HG03175 (cell line): Measurements from ENCODE around the gene XXYLT1.

Source experiments
- ATAC-seq: cut with Tn5 transposase; IDR thresholded peaks from one replicate; pipeline ENCODE4 v1.9.1; 2021; ENCODE audit warnings: mild to moderate bottlenecking, moderate library complexity; ENCODE audit not compliant: unreplicated experiment

XXYLT1 gene

DNA sequence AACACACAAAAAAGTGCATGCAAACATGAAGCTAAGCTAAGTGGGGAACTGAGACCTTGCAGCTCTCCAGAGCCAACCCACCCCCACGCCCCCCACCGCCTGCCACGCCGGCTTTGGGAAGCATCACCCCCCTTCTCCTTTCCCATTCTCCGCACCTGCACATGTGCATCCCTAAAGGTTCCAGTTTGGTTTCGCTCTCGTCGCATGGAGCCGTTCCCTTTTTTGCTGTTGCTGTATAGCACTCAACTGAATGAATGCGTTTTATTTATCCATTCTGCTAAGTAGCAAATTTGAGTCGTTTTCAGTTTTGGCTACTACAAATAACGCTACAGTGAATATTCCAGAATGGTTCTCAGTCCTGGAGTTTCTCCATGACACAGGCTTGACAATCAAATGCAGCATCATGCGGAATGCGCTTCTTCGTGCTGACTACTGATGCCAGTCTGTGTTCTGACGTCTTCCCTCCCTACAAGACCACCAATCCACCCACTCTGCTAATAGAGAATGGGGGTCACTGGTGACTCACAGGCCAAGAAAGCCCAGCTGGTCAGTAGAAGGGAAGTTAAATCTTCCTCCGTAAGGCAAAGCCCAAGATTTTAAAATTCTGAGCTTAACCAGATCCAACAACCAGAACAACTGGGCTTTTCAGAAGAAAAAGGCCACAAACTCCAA lies 115.3 kb downstream of the XXYLT1 start:
- no peak for ATAC-seq

- no peak for ATAC-seq
Measured at GRCh38 chr3:195154793-195155535, 116.0 kb downstream of the XXYLT1 start.

GRCh38 chr3:195154111-195154791 lies 116.7 kb downstream of the XXYLT1 start:
- no peak for ATAC-seq

- ATAC-seq: no peak
Measured at GRCh38 chr3:195153653-195154052, 117.3 kb downstream of the XXYLT1 start.

DNA sequence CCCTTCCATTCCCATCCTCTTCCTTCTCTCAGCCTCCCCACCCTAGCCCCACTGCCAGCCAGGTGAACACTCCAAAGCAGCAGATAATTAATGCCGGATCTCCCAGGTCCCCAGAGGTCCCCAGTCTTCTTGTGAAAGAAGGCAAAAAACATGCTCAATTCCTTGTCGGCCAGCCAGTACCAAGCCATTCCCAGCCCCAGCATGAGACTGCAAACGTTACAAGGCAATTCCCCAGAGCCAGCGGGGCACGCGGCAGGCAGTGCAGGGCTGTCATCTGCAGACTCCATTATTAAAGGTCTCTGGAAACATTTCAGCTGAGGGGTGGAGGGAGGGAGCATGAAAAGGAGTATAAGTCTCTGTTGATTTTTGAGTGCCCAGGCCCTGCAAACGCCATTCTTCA lies 117.8 kb downstream of the XXYLT1 start:
- no peak for ATAC-seq

DNA sequence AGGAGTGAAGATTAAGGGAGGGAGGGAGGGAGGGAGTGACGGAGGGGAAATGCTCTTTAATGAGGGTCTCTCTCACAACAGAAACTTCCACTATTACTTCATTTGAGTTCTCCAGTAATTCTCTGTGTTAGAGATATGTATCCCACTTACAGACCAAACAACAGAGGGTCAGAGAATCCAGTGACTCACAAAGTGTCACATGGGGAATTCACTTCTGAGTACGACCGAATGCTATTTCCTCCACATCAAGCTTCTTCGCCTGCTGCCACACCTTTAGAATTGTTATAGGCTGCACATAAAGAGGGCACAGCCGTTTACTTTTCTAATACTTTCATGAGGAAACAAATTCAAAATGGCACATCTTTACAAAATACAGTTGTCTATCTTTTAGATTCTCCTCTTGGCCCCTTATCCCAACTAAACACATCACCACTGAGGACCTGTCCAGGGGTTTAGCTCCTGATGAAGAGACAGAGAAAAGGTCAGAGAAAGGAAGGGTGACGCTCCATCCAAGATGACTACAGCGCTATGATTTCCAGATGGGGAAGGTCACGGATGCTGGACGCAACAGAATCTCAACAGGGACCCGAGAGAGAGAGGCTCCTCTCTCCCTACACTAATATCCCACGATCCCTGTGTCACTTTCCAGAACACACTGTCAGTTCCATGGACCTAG lies 119.0 kb downstream of the XXYLT1 start:
- no peak for ATAC-seq

DNA sequence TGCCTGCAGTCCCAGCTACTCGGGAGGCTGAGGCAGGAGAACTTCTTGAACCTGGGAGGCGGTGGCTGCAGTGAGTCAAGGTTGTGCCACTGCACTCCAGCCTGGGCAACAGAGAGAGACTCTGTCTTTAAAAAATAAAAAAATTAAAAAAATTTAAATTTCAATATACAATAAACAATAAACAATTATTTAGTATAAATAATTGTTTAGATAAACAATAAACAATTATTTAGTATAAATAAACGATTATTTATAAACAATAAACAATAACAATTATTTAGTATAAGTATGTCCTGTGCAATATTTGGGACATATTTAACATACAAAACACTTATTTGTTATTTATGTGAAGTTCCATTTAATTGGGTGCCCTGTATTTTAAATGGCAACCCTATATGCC lies 119.6 kb downstream of the XXYLT1 start:
- ATAC-seq: no peak

- ATAC-seq: no peak
Measured at GRCh38 chr3:195150181-195151118, 120.5 kb downstream of the XXYLT1 start.

DNA sequence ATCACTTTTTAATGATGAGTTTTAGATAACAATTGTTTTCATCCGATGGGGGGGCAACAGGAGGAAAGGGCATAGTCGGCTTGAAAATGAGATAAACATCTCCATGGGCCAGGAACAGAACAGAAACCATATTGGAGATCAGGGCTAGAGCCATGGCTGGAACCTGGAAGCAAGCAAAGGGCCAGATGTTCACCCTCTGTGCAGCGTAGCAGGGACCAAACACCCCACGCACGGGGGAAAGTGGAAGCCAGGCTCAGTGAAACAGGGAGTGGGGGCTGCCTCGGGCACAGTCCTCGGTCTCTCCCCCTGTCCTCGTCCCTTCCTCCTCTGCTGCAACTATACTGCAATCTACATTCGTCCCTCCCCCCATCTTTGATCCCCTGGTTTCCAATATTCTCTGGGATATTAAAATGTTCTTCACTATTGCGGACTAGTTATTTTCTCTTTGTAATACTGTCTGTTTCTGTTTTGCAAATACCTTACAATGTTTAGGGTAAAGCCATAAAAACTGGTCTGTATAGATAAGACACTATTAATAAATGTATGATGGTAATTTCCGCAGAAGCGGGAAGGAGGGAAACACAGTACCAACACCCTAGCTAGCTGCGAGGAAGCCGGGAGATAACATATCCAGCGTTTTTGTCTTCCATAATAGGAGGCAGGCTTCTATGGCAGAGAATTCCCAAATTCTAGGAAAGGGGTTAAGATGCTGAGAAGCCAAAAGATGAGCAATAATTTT lies 121.5 kb downstream of the XXYLT1 start:
- ATAC-seq: no peak

- no peak for ATAC-seq
Measured at GRCh38 chr3:195148549-195148948, 122.4 kb downstream of the XXYLT1 start.

DNA sequence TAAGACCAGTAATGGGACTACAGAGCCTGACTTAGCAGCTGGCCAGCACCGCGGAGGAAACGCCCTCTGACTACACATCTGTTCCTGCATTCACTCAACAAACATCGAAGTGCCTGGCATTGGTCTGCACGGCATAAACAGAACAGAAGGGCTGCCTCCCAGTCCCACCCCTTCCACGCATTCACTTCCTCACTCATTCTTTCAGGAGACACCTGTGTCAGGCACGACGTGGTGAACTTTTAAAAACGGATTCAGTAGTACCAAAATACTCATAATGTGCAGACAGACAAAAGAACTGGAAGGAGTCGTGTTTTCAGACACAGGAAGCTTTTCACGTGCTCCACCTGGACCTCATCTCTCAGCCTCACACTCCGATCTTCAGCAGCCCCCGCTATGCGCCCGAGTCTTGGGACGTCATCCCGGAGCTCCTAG lies 123.3 kb downstream of the XXYLT1 start:
- ATAC-seq: peak; percentile 79

DNA sequence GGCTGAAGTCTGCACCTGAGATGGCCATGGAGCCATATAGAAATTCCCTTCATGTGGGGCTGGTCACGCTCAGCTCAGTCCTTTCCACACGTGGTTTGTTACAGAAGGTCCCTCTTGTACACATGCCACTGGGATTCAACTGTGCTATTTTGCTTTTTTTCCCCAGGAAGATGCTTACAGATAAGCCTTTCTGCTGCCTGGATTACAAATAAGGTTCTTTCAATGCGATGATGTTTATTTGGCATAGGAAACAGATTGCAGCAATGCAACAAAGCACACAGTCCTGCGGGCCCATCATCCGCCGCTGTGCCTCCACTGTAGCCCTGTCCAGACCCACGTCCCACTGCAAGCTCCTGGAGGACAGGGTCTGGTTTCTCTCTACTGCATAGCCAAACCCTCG lies 124.8 kb downstream of the XXYLT1 start:
- ATAC-seq: no peak

DNA sequence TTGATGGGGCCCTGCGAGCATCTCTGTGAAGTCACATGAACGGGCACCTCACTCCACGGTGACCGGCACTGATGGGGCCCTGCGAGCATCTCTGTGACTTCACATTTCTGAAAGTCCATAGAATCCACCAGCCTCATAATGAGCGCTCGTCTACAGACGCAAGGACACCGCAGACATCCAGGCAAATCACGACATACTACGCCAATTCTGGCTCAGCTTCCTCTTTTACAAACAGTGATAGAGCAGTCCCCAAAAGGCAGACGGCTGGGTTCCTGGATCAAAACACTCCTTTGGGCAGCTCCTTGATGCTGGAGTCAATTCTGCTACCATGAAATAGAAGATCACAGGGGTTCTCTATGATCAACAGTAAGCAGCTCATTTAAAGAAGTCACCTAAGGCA lies 125.4 kb downstream of the XXYLT1 start:
- no peak for ATAC-seq

- ATAC-seq: no peak
Measured at GRCh38 chr3:195143221-195143620, 127.7 kb downstream of the XXYLT1 start.

DNA sequence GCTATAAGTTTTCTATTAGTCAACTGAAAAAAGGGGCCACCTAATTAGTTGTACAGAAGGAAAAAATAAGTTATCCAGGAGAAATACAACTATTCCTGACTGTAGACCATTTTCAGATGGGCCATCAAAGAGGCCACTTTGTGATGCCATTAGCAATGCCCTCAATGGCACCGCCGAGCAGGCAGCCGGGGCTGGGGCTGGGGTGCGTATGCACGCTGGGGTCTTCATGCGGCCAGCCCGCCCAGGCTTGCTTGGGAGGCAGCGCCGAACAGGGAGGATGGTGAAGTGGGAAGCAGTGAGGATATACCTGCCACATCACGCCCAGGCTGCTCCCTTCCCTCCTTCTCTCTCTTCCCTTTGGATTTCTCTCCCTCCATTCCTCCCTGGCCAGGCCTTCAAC lies 128.4 kb downstream of the XXYLT1 start:
- ATAC-seq: no peak

DNA sequence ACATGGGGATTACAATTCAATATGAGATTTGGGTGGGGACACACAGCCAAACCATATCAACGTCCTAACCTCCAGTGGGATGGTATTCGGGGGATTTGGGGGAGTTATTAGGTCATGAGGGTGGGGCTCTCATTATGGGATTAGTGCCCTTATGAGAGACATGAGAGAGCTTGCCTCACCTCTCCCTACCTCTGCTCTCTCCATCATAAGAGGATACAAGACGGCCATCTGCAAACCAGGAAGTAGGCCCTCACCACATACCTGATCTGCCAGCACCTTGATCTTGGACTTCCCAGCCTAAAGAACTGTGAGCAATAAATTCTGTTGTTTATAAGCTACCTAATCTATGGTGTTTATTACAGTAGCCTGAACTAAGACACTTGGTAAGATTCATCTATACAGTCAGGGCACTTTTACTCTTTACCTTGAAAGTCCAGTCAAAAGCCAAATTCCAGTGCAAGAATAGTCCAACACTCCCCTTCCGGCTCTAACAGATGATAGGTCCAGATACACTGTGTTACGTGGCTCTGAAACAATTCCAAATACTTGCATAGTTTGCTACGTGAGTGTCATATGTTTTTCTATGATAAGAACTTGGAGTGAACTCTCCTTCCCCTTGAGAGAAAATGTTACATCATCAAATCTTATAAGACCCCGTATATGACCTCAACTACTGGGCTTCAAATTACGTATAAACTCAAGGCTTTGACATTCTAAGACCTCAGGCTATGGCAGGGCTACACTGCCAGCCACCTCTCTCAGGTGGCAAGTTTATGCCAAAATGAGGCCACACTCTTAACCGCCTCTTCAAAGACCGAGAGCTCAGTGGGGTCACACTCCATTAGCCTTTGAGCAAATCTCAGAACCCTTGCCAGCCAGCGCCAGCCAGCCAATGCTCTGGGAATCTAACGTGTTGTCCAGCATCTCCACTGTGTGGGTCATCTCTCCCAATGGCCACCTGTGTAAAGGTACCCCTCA lies 129.9 kb downstream of the XXYLT1 start:
- no peak for ATAC-seq

DNA sequence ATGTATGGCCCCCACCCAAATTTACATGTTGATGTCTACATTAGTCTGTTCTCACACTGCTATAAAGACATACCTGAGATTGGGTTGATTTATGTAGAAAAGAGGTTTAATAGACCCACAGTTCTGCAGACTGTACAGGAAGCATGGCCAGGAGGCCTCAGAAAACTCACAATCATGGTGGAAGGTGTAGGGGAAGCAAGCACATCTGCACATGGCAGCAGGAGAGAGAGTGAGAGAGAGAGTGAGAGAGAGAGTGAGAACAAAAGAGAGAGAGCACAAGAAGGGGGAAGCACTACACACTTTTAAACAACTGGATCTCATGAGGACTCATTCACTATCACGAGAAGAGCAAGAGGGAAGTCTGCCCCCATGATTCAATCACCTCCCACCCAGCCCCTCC lies 130.5 kb downstream of the XXYLT1 start:
- no peak for ATAC-seq

GRCh38 chr3:195139876-195140240 lies 131.1 kb downstream of the XXYLT1 start:
- no peak for ATAC-seq
